ENCODE measurements around the gene FERMT3. TPM values are rescaled to one million over a fixed set of nuclear protein-coding genes. Genes with fewer than 3 reads are reported as not detected.

The FERMT3 gene
- total and polyA plus RNA-seq, 5 experiments from 2014 or later: 104 to 149 (median 125) TPM

DNA sequence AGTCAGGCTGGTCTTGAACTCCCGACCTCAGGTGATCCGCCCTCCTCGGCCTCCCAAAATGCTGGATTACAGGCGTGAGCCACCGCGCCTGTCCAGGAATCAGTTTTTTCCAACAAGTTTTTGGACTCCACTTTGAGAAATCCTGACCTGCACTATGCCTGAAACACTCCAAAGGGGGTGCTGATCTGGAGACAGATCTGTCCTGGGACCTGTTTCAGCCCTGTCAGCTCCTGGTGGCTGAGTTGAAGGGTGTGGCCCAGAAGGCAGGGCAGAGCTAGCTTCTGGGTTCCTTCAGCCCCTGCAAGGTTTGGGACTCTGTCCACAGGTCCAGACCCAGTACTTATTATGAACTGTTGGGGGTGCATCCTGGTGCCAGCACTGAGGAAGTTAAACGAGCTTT is 25.0 kb downstream of the FERMT3 start:
- DNase-seq: no peak
- no peak for ATAC-seq
- POLR2A ChIA-PET: interaction anchor here (0.7 to 16.0 kb wide), 7 partner anchors 9 to 234 kb away, joined by 4 to 290 read pairs (median 5); partner anchors contain the start of genes FERMT3, FKBP2, PPP1R14B and TRMT112
- H3K27ac Mint-ChIP-seq: peak overlapping the region in 9 of 10 donors; percentile 48 to 86 (median 74)
- peaks cover 18 to 69% (median 63%) of the 10 kb centered on the region in 4 donors for H3K4me1 Mint-ChIP-seq
- no peaks in the 10 kb centered on the region for H3K9me3 Mint-ChIP-seq
- H3K27me3 Mint-ChIP-seq: no peaks in the 10 kb centered on the region
- peak overlapping the region; percentile 36 to 99 (median 88) for H3K4me3 Mint-ChIP-seq
- no peaks in the 10 kb centered on the region for H3K36me3 Mint-ChIP-seq

DNA sequence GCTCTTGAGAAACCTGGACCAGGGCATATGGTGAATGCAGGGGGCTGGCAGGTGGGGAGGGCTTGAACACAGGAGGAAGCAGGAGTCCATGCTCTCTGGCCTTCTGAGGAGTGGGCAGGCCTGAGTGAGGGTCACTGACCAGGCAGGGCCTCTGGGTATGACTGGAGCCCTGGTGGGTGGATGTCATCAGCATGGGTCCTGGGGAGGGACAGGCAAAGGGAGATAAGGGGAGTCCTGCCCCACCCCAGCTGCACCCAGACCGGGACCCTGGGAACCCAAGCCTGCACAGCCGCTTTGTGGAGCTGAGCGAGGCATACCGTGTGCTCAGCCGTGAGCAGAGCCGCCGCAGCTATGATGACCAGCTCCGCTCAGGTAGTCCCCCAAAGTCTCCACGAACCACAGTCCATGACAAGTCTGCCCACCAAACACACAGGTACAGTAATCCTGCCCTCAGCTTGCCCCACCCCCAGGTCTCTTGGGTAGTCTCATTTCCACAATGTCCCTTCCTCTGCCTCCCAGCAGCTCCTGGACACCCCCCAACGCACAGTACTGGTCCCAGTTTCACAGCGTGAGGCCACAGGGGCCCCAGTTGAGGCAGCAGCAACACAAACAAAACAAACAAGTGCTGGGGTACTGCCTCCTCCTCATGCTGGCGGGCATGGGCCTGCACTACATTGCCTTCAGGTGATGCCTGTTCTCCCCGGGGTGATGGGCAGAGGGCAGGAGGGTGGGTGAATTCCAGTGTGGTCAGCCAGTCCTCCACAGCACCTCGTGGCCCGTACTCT is 25.9 kb downstream of the FERMT3 start:
- H3K36me3 Mint-ChIP-seq: peaks cover 0 to 4% (median 0%) of the 10 kb centered on the region in 3 donors
- peaks cover 17 to 64% (median 56%) of the 10 kb centered on the region in 4 donors for H3K4me1 Mint-ChIP-seq
- no peak for DNase-seq
- H3K27me3 Mint-ChIP-seq: no peaks in the 10 kb centered on the region
- no peaks in the 10 kb centered on the region for H3K9me3 Mint-ChIP-seq
- peak overlapping the region; percentile 65 to 95 (median 86) for H3K4me3 Mint-ChIP-seq
- ATAC-seq: no peak
- POLR2A ChIA-PET: interaction anchor here (0.5 to 16.0 kb wide), 10 partner anchors 9 to 1391 kb away, joined by 3 to 290 read pairs (median 4); partner anchors contain the start of genes FERMT3, FKBP2, PPP1R14B and STIP1
- H3K27ac Mint-ChIP-seq: peak overlapping the region; percentile 53 to 86 (median 72)

GRCh38 chr11:64232967-64233315 is 26.4 kb downstream of the FERMT3 start:
- Mint-ChIP-seq H3K36me3 (peaks cover 0 to 8% (median 0%) of the 10 kb centered on the region in 3 donors), H3K27ac (peak overlapping the region in 8 of 10 donors; percentile 66 to 86 (median 80)), H3K9me3 (no peaks in the 10 kb centered on the region), H3K27me3 (no peaks in the 10 kb centered on the region), H3K4me1 (peaks cover 15 to 60% (median 50%) of the 10 kb centered on the region in 4 donors), H3K4me3 (peak overlapping the region; percentile 47 to 95 (median 78))
- POLR2A ChIA-PET: interaction anchor here (0.5 to 16.0 kb wide), 8 partner anchors 11 to 1392 kb away, joined by 3 to 290 read pairs (median 4); partner anchors contain the start of genes FERMT3, FKBP2, PPP1R14B and STIP1
- DNase-seq: no peak
- ATAC-seq: no peak

DNA sequence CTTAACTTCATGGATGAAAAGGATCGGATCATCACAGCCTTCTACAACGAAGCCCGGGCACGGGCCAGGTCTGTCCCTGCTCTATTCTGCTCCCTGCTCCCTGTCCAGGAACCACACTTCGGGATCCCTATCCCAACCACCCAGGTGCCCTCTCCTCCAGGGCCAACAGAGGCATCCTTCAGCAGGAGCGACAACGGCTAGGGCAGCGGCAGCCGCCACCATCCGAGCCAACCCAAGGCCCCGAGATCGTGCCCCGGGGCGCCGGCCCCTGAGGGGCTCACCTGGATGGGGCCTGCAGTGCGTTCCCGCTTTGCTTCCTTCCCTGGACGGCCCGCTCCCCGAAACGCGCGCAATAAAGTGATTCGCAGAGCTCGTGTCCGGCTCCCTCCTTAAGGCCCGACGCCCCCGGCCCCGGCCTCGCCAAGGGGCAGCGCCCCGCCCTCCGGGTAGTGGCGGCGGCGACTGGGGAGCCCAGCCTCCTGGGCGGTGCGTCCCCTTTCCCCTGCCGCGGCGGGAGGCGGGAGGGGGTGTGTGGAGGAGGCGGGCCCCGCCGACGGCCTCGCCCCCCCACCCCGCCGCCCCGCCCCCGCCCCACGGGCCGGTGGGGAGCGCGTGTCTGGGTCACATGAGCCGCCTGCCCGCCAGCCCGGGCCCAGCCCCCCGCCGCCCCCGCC is 27.5 kb downstream of the FERMT3 start, which contains the start of gene VEGFB:
TSS of gene VEGFB (plus strand) at position 672 of the 674 bp plus-strand sequence. CDS start 250 bp downstream, outside the sequence.
- ATAC-seq: peak; percentile 50 to 51
- peak; percentile 42 to 84 (median 62) for DNase-seq
- no peaks in the 10 kb centered on the region for H3K27me3 Mint-ChIP-seq
- POLR2A ChIA-PET: interaction anchor here (0.5 to 16.0 kb wide), 5 partner anchors 10 to 70 kb away, joined by 3 to 290 read pairs (median 9); partner anchors contain the start of genes FERMT3, FKBP2 and PPP1R14B
- H3K36me3 Mint-ChIP-seq: peaks cover 0 to 13% (median 0%) of the 10 kb centered on the region in 3 donors
- H3K4me1 Mint-ChIP-seq: peaks cover 15 to 54% (median 48%) of the 10 kb centered on the region in 4 donors
- peak within 1 kb of the TSS; percentile 79 to 95 (median 86) for H3K4me3 Mint-ChIP-seq
- peak within 1 kb of the TSS; percentile 45 to 92 (median 86) for H3K27ac Mint-ChIP-seq
- no peaks in the 10 kb centered on the region for H3K9me3 Mint-ChIP-seq

- POLR2A ChIA-PET: interaction anchor here (1.0 to 16.0 kb wide), 5 partner anchors 8 to 70 kb away, joined by 3 to 290 read pairs (median 11); partner anchors contain the start of genes FERMT3, FKBP2, NUDT22 and PPP1R14B
Measured at GRCh38 chr11:64234647-64235379, 28.3 kb downstream of the FERMT3 start.

DNA sequence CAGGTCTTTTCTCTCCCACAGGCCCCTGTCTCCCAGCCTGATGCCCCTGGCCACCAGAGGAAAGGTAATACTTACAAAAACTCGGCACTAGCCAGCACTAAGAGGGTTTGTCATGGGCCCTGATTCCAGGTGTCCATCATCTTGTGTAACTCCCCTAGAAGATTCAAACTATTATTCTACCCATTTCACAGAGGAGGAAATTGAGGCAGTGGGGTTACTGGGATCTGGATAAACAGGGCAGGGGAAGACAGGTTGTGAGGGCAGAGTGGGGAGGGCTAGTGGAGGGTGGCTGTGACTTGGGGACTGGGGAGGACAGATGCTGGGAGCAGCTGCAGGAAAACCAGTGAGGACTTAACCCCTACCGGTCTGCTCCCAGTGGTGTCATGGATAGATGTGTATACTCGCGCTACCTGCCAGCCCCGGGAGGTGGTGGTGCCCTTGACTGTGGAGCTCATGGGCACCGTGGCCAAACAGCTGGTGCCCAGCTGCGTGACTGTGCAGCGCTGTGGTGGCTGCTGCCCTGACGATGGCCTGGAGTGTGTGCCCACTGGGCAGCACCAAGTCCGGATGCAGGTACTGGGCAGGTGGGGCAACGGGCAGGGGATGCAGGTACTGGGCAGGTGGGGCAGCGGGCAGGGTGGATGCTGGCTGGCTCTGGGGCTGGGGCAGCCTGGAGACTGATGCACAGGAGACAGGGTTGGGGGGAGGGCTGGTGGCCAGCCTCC is 29.1 kb downstream of the FERMT3 start:
- ATAC-seq: no peak
- no peak for DNase-seq
- no peaks in the 10 kb centered on the region for H3K9me3 Mint-ChIP-seq
- H3K4me1 Mint-ChIP-seq: peaks cover 13 to 51% (median 47%) of the 10 kb centered on the region in 4 donors
- H3K27ac Mint-ChIP-seq: peak overlapping the region in 9 of 10 donors; percentile 45 to 92 (median 86)
- no peaks in the 10 kb centered on the region for H3K27me3 Mint-ChIP-seq
- H3K36me3 Mint-ChIP-seq: peaks cover 0 to 13% (median 0%) of the 10 kb centered on the region in 3 donors
- POLR2A ChIA-PET: interaction anchor here (0.7 to 16.0 kb wide), 6 partner anchors 9 to 1571 kb away, joined by 3 to 290 read pairs (median 8); partner anchors contain the start of genes C11orf98, CSKMT, FERMT3 and FKBP2
- peak overlapping the region; percentile 78 to 89 (median 82) for H3K4me3 Mint-ChIP-seq

More at GRCh38 chr11:64234647-64235379, 28.3 kb downstream of the FERMT3 start:
- Mint-ChIP-seq H3K9me3 (no peaks in the 10 kb centered on the region), H3K4me3 (peak overlapping the region; percentile 78 to 89 (median 82)), H3K27ac (peak overlapping the region in 9 of 10 donors; percentile 45 to 92 (median 86)), H3K27me3 (no peaks in the 10 kb centered on the region), H3K36me3 (peaks cover 0 to 13% (median 0%) of the 10 kb centered on the region in 3 donors), H3K4me1 (peaks cover 12 to 49% (median 42%) of the 10 kb centered on the region in 4 donors)
- ATAC-seq (peak; percentile 64 to 72), DNase-seq (peak in 9 of 10 donors; percentile 36 to 77 (median 63))

GRCh38 chr11:64237484-64237951 is 31.0 kb downstream of the FERMT3 start:
- Mint-ChIP-seq H3K9me3 (no peaks in the 10 kb centered on the region), H3K27me3 (no peaks in the 10 kb centered on the region), H3K4me3 (peak overlapping the region in 2 of 10 donors; percentile 30 to 72), H3K4me1 (peaks cover 10 to 44% (median 43%) of the 10 kb centered on the region in 4 donors), H3K27ac (peak overlapping the region in 6 of 10 donors; percentile 13 to 74 (median 61)), H3K36me3 (peaks cover 0 to 13% (median 0%) of the 10 kb centered on the region in 3 donors)
- ATAC-seq (no peak), DNase-seq (no peak)
- POLR2A ChIA-PET: interaction anchor here (0.6 to 16.0 kb wide), 5 partner anchors 11 to 80 kb away, joined by 3 to 290 read pairs (median 4); partner anchors contain the start of genes FERMT3, NUDT22, TRMT112 and TRPT1

GRCh38 chr11:64238076-64238475 is 31.6 kb downstream of the FERMT3 start:
- H3K27ac Mint-ChIP-seq: peak overlapping the region in 8 of 10 donors; percentile 29 to 92 (median 68)
- DNase-seq (no peak), ATAC-seq (no peak)
- peak overlapping the region in 3 of 10 donors; percentile 7 to 57 (median 34) for H3K4me3 Mint-ChIP-seq
- POLR2A ChIA-PET: interaction anchor here (1.1 to 1.8 kb wide), 3 partner anchors 12 to 79 kb away, joined by 3 to 4 read pairs (median 3); partner anchors contain the start of genes NUDT22, TRMT112 and TRPT1
- no peaks in the 10 kb centered on the region for H3K9me3 Mint-ChIP-seq
- peaks cover 0 to 13% (median 0%) of the 10 kb centered on the region in 3 donors for H3K36me3 Mint-ChIP-seq
- no peaks in the 10 kb centered on the region for H3K27me3 Mint-ChIP-seq
- peaks cover 11 to 43% (median 41%) of the 10 kb centered on the region in 4 donors for H3K4me1 Mint-ChIP-seq

DNA sequence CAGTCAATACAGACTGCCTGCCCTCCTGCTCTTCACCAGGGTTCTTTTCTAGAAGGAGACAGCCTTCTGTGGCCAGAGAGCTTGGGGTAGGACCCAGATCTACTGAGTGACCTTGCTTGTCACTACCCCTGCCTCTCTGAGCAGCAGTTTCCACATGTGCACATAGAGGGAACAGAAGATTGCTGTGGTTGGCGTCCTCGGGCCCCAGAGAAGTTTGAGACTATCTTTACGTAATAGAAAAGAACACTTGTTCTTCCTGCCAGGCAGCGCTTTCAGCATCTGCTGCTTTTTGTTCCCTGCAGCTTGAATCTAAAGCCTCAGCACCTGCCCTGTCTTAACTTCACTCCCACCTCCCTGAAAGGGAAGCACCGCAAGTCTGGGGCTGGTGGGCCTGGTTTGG is 32.5 kb downstream of the FERMT3 start:
- DNase-seq (no peak), ATAC-seq (no peak)
- POLR2A ChIA-PET: interaction anchor here (1.1 to 13.8 kb wide), 2 partner anchors 33 to 66 kb away, joined by 3 to 176 read pairs; partner anchors contain the start of gene FERMT3
- Mint-ChIP-seq H3K4me3 (peak overlapping the region in 6 of 10 donors; percentile 4 to 72 (median 13)), H3K4me1 (peaks cover 13 to 44% (median 41%) of the 10 kb centered on the region in 4 donors), H3K36me3 (peaks cover 0 to 15% (median 0%) of the 10 kb centered on the region in 3 donors), H3K9me3 (no peaks in the 10 kb centered on the region), H3K27ac (peak overlapping the region in 9 of 10 donors; percentile 13 to 100 (median 83)), H3K27me3 (no peaks in the 10 kb centered on the region)

DNA sequence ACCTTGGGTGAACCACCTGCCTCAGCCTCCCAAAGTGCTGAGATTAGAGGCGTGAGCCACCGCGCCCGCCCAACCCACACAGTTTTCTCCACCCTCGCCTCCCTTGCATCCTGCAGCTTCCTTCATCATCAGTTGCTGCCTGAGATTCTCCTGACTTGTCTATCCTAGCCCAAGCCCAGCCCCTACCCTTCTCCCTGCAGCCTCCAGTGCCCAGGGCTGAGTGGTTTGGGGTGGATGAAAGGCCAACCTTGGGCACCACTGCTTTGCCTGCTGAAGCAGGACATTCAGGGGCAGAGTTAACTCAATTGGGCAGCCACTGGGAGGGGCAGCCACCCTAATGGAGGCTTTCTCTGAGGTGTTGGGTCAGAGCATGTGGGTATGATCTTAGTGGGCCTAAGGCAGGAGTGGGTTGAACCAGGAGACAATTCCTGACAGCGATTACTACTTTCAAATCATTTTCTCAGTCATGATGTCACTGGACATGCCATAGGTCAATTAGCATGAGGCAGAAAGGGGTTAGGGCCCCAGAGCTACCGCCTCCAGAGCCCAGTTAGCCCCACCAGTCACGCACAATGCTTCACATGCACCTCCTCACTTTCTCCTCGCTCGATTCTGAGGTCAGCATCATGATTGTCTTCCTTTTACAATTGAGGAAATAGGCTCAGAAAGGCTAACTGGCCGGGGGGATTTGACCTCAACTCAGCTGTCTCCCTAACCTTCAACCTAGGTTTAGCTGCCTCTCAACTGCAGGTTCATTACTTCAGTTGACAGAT is 33.3 kb downstream of the FERMT3 start:
- H3K4me1 Mint-ChIP-seq: peaks cover 13 to 48% (median 40%) of the 10 kb centered on the region in 4 donors
- H3K36me3 Mint-ChIP-seq: peaks cover 0 to 15% (median 0%) of the 10 kb centered on the region in 3 donors
- H3K27me3 Mint-ChIP-seq: no peaks in the 10 kb centered on the region
- H3K9me3 Mint-ChIP-seq: no peaks in the 10 kb centered on the region
- DNase-seq (no peak), ATAC-seq (no peak)
- POLR2A ChIA-PET: interaction anchor here (1.0 to 13.8 kb wide), 5 partner anchors 14 to 1422 kb away, joined by 3 to 176 read pairs (median 69); partner anchors contain the start of genes FERMT3, NUDT22, STIP1 and TRPT1
- H3K4me3 Mint-ChIP-seq: peak overlapping the region; percentile 86 to 96 (median 93)
- peak overlapping the region; percentile 96 to 100 (median 99) for H3K27ac Mint-ChIP-seq

All from naive thymus-derived CD8-positive, alpha-beta T cell (primary cell).